HL-60 (cell line): Measurements from ENCODE around the gene RPS6KC1.

Source experiments
- CTCF ChIP-seq: IDR thresholded peaks from one replicate; pipeline ENCODE4 v1.5.1; 2011; ENCODE audit warnings: low read length, control low read depth, inconsistent platforms; ENCODE audit not compliant: insufficient read depth
- POLR2AphosphoS5 ChIP-seq: IDR thresholded peaks from 2 replicates; pipeline ENCODE4 v1.6.1; 2012; ENCODE audit warnings: low read depth
- REST ChIP-seq: IDR thresholded peaks from 2 replicates; pipeline ENCODE4 v1.6.1; 2012; ENCODE audit warnings: low read depth; ENCODE audit not compliant: insufficient replicate concordance

- TF ChIP-seq CTCF = no peak
- TF ChIP-seq REST = no peak
- no peak for TF ChIP-seq POLR2AphosphoS5
Measured at GRCh38 chr1:213057264-213058059, 6.4 kb downstream of the RPS6KC1 start.
